Liver (tissue), 9 donors: ENCODE data around the gene LRRC74B. TPM values are rescaled to one million over a fixed set of nuclear protein-coding genes. Genes with fewer than 3 reads are reported as not detected.
"Not testable (repeated sequence)": the region's sequence is repeated elsewhere in the genome, so short reads cannot be mapped to it uniquely, and the experiment has no call there.

Experiments used
- DNase-seq: peaks from one replicate; pipeline ENCODE4 v3.0.0-alpha.2; 2017; ENCODE audit warnings: low spot score
- H3K27ac ChIP-seq, 2 donors: one replicate each; pipeline ENCODE4 v1.7.0; 2013; ENCODE audit warnings: inconsistent platforms in 2 of 2, low read length in 2 of 2, control low read depth in 1 of 2, low read depth in 1 of 2, mild to moderate bottlenecking in 1 of 2
- H3K27me3 ChIP-seq, 4 donors: one replicate each; pipeline versions ENCODE4 v1.6.1 to v1.7.0; 2013; ENCODE audit warnings: low read length in 3 of 4, inconsistent platforms in 1 of 4, mild to moderate bottlenecking in 1 of 4, moderate library complexity in 1 of 4; ENCODE audit not compliant: control insufficient read depth in 4 of 4, insufficient read depth in 4 of 4
- H3K36me3 ChIP-seq, 4 donors: one replicate each; pipeline versions ENCODE4 v1.6.1 to v1.7.0; 2013; ENCODE audit warnings: low read length in 3 of 4, mild to moderate bottlenecking in 3 of 4, low read depth in 1 of 4, moderate library complexity in 1 of 4; ENCODE audit not compliant: control insufficient read depth in 4 of 4, insufficient read depth in 3 of 4
- H3K4me1 ChIP-seq, 4 donors: one replicate each; pipeline versions ENCODE4 v1.6.1 to v1.7.0; 2013; ENCODE audit warnings: low read length in 3 of 4, mild to moderate bottlenecking in 3 of 4, moderate library complexity in 1 of 4; ENCODE audit not compliant: control insufficient read depth in 4 of 4, insufficient read depth in 4 of 4
- H3K4me3 ChIP-seq, 3 donors: one replicate each; pipeline versions ENCODE4 v1.6.1 to v1.7.0; 2013; ENCODE audit warnings: low read length in 3 of 3, control low read depth in 1 of 3, low read depth in 1 of 3, mild to moderate bottlenecking in 1 of 3
- H3K9ac ChIP-seq, 2 donors: one replicate each; pipeline ENCODE4 v1.7.0; 2013; ENCODE audit warnings: low read length in 2 of 2, mild to moderate bottlenecking in 2 of 2, moderate library complexity in 2 of 2, control low read depth in 1 of 2, low read depth in 1 of 2
- H3K9me3 ChIP-seq, 4 donors: one replicate each; pipeline versions ENCODE4 v1.6.1 to v1.7.0; 2013; ENCODE audit warnings: low read length in 3 of 4; ENCODE audit not compliant: control insufficient read depth in 4 of 4
- ATF3 ChIP-seq: IDR thresholded peaks from 2 replicates; pipeline ENCODE4 v1.6.1; 2016; ENCODE audit warnings: antibody characterized with exemption
- CTCF ChIP-seq: fragments of 150-350 bp; IDR thresholded peaks from 2 replicates; pipeline ENCODE4 v1.5.1; 2017; ENCODE audit warnings: improper control_type of control experiment, low read depth, low read length; ENCODE audit not compliant: missing input control
- EGR1 ChIP-seq, 2 donors: IDR thresholded peaks; 2 replicates each; pipeline ENCODE4 v1.6.1; 2016 to 2018; ENCODE audit warnings: antibody characterized with exemption in 2 of 2, low read depth in 2 of 2
- FOXA1 ChIP-seq: IDR thresholded peaks from 2 replicates; pipeline ENCODE4 v1.6.1; 2016; ENCODE audit warnings: antibody characterized with exemption
- FOXA2 ChIP-seq: IDR thresholded peaks from 2 replicates; pipeline ENCODE4 v1.6.1; 2016; ENCODE audit warnings: antibody characterized with exemption
- GABPA ChIP-seq, 2 donors: IDR thresholded peaks in 1 of 2; conservative IDR thresholded peaks in 1 of 2; 2 replicates each; pipeline ENCODE4 v1.6.1; 2016; ENCODE audit warnings: antibody characterized with exemption in 2 of 2, mild to moderate bottlenecking in 1 of 2, moderate library complexity in 1 of 2
- HNF4G ChIP-seq: IDR thresholded peaks from 2 replicates; pipeline ENCODE4 v1.6.1; 2016; ENCODE audit warnings: antibody characterized with exemption
- JUND ChIP-seq, 2 donors: IDR thresholded peaks; 2 replicates each; pipeline ENCODE4 v1.6.1; 2016; ENCODE audit warnings: antibody characterized with exemption in 2 of 2
- MAX ChIP-seq: IDR thresholded peaks from 2 replicates; pipeline ENCODE4 v1.6.1; 2016; ENCODE audit warnings: antibody characterized with exemption
- NR2F2 ChIP-seq: IDR thresholded peaks from 2 replicates; pipeline ENCODE4 v1.6.1; 2016; ENCODE audit warnings: antibody characterized with exemption
- RAD21 ChIP-seq, 2 donors: IDR thresholded peaks; 2 replicates each; pipeline ENCODE4 v1.6.1; 2016; ENCODE audit warnings: antibody characterized with exemption in 2 of 2, mild to moderate bottlenecking in 2 of 2
- TAF1 ChIP-seq: conservative IDR thresholded peaks from 2 replicates; pipeline ENCODE4 v1.6.1; 2016; ENCODE audit warnings: antibody characterized with exemption, mild to moderate bottlenecking
- YY1 ChIP-seq: IDR thresholded peaks from 2 replicates; pipeline ENCODE4 v1.6.1; 2016; ENCODE audit warnings: antibody characterized with exemption, mild to moderate bottlenecking
- ZBTB33 ChIP-seq: IDR thresholded peaks from 2 replicates; pipeline ENCODE4 v1.6.1; 2016; ENCODE audit warnings: antibody characterized with exemption
- WGBS: extraction: QIAGEN DNeasy Blood & Tissue Kit; methylation state at CpG from one replicate; pipeline ENCODE4 v1.1.7; 2013; 5-methylcytosine and 5-hydroxymethylcytosine counted together
- polyA plus RNA-seq, 2 donors: library from polyadenylated mRNA; stranded (reverse) in 1 of 2; unstranded in 1 of 2; fragments of 200-250 nt in 1 of 2; fragments of >200 nt in 1 of 2; fragmentation: Nextera tagmentation in 1 of 2; extraction: Ambion mirVana in 1 of 2; gene quantifications; one replicate each; pipeline versions ENCODE4 v1.2.1 to v1.2.3, GENCODE V29; 2013 to 2015
- total RNA-seq, 2 donors: library from RNA; depleted of rRNA; stranded (reverse); fragments of >200 nt; gene quantifications; one replicate each; pipeline ENCODE4 v1.2.3, GENCODE V29; 2014
- donor health status: healthy.
- donor health status: healthy.
- donor health status: healthy.
- donor health status: healthy.
- donor health status: healthy.

The LRRC74B gene
- total and polyA plus RNA-seq, 4 donors = not detected

- Histone ChIP-seq H3K9ac (no peak overlapping the region), H3K4me1 (no peaks in the 10 kb centered on the region), H3K27ac (no peak overlapping the region), H3K36me3 (no peaks in the 10 kb centered on the region), H3K4me3 (no peak overlapping the region), H3K27me3 (no peaks in the 10 kb centered on the region), H3K9me3 (no peaks in the 10 kb centered on the region)
- TF ChIP-seq NR2F2 (no peak), HNF4G (no peak), JUND (IDR thresholded peaks at IDR 0.05) (no peak), FOXA1 (no peak), CTCF (no peak), RAD21 (IDR thresholded peaks at IDR 0.05) (no peak), TAF1 (no peak), EGR1 (IDR thresholded peaks at IDR 0.05; ENCODE audit: low read depth in 2 of 2) (no peak), YY1 (no peak), ZBTB33 (no peak), MAX (no peak), FOXA2 (no peak), ATF3 (no peak)
- 63% methylated on average over 5 of the region's 5 CpGs for WGBS
- DNase-seq = no peak
Observed at GRCh38 chr22:21069375-21069774, 23.6 kb downstream of the LRRC74B start.

- 91% methylated on average over 17 of the region's 17 CpGs for WGBS
- DNase-seq = no peak
- Histone ChIP-seq H3K27me3 (no peaks in the 10 kb centered on the region), H3K9ac (no peak overlapping the region), H3K36me3 (no peaks in the 10 kb centered on the region), H3K4me3 (no peak overlapping the region), H3K9me3 (no peaks in the 10 kb centered on the region), H3K27ac (no peak overlapping the region), H3K4me1 (no peaks in the 10 kb centered on the region)
- TF ChIP-seq GABPA (IDR thresholded peaks at IDR 0.05 in 1 of 2, conservative IDR thresholded peaks at IDR 0.05 in 1 of 2) = no peak
Observed at GRCh38 chr22:21070690-21071615, 25.2 kb downstream of the LRRC74B start.

GRCh38 chr22:21071796-21072195 is 26.1 kb downstream of the LRRC74B start:
- H3K9ac ChIP-seq, DNase-seq, H3K4me3 ChIP-seq, H3K36me3 ChIP-seq, H3K4me1 ChIP-seq, H3K9me3 ChIP-seq, H3K27ac ChIP-seq, H3K27me3 ChIP-seq: not testable (repeated sequence)
- WGBS = 86% methylated on average over 8 of the region's 8 CpGs
